ENCODE results near the gene HNRNPA1.
A peak's percentile ranks its signal among the peaks of the same experiment; 100 is the strongest.
"Not testable (repeated sequence)": the region's sequence is repeated elsewhere in the genome, so short reads cannot be mapped to it uniquely, and the experiment has no call there.

HNRNPA1 gene

GRCh38 chr12:54277823-54278276 lies 2.7 kb upstream of the HNRNPA1 start:
- peak; percentile 50 to 74 (median 52) for DNase-seq

- peak in 1 of 3 donors; percentile 31 for DNase-seq
Observed at GRCh38 chr12:54279227-54279631, 1.3 kb upstream of the HNRNPA1 start.

- peak; percentile 99 to 100 (median 100) for DNase-seq
Observed at GRCh38 chr12:54279632-54280467, 676 bp upstream of the HNRNPA1 start, which contains the start of gene CBX5. Gene CBX5, minus strand, starts transcription at chr12:54280122. Its CDS starts 22,472 bp downstream, at chr12:54257650.

- DNase-seq: not testable (repeated sequence)
Observed at GRCh38 chr12:54281261-54281638, 724 bp downstream of the HNRNPA1 start.

- DNase-seq: not testable (repeated sequence)
Observed at GRCh38 chr12:54281694-54282093, 1.2 kb downstream of the HNRNPA1 start.

GRCh38 chr12:54282949-54283593 lies 2.5 kb downstream of the HNRNPA1 start:
- no peak for DNase-seq

GRCh38 chr12:54284070-54284780 lies 3.7 kb downstream of the HNRNPA1 start:
- DNase-seq: not testable (repeated sequence)

- peak in 1 of 3 donors; percentile 45 for DNase-seq
Observed at GRCh38 chr12:54285150-54286041, 4.9 kb downstream of the HNRNPA1 start.

GRCh38 chr12:54286042-54287030 lies 5.8 kb downstream of the HNRNPA1 start:
- DNase-seq: no peak

GRCh38 chr12:54287261-54288157 lies 7.0 kb downstream of the HNRNPA1 start:
- no peak for DNase-seq

GRCh38 chr12:54292083-54292930 lies 11.8 kb downstream of the HNRNPA1 start:
- no peak for DNase-seq

- DNase-seq: no peak
Observed at GRCh38 chr12:54292931-54293241, 12.4 kb downstream of the HNRNPA1 start.

GRCh38 chr12:54294152-54294952 lies 13.8 kb downstream of the HNRNPA1 start:
- DNase-seq: peak; percentile 80 to 86 (median 82)

GRCh38 chr12:54294953-54295566 lies 14.5 kb downstream of the HNRNPA1 start:
- DNase-seq: no peak

- no peak for DNase-seq
Observed at GRCh38 chr12:54296393-54297099, 16.0 kb downstream of the HNRNPA1 start.

GRCh38 chr12:54298904-54299303 lies 18.4 kb downstream of the HNRNPA1 start:
- no peak for DNase-seq

Measured in suppressor macrophage treated with lipopolysaccharide for 1 hour (primary cell).